ENCODE results near the gene BOC. TPM values are rescaled to one million over a fixed set of nuclear protein-coding genes. Genes with fewer than 3 reads are reported as not detected.

Gene BOC
- total and polyA plus RNA-seq, 2 donors (not counting 3 experiments of a cell fraction or from before 2014, with no cell fraction given) = 0.07 TPM; not detected in 1

- no peak for TF ChIP-seq MAX (IDR thresholded peaks at IDR 0.05; ENCODE audit: insufficient read depth, insufficient read length)
- no peak for TF ChIP-seq FOS (IDR thresholded peaks at IDR 0.05; ENCODE audit: borderline replicate concordance, insufficient read depth, low read length)
- TF ChIP-seq GATA2 (IDR thresholded peaks at IDR 0.05; ENCODE audit: insufficient read depth, insufficient read length, low read depth, low read length) = no peak
- TF ChIP-seq MYC (IDR thresholded peaks at IDR 0.05; ENCODE audit: low read depth, low read length) = no peak
- TF ChIP-seq CTCF (IDR thresholded peaks at IDR 0.05; ENCODE audit: extremely low read depth in 1 of 2, insufficient read depth in 1 of 2, low read depth in 1 of 2, low read length in 2 of 2) = no peak
- TF ChIP-seq EZH2 (IDR thresholded peaks at IDR 0.05; ENCODE audit: borderline replicate concordance, low read depth, low read length, severe bottlenecking) = no peak
- no peak for TF ChIP-seq POLR2AphosphoS5 (IDR thresholded peaks at IDR 0.05; ENCODE audit: insufficient read depth, low read depth, low read length)
- TF ChIP-seq JUN (IDR thresholded peaks at IDR 0.05; ENCODE audit: borderline replicate concordance, insufficient read depth, insufficient read length, low read depth) = no peak
- no peak for TF ChIP-seq POLR2A (IDR thresholded peaks at IDR 0.05; ENCODE audit: low read depth, low read length)
- POLR2A ChIA-PET = no interaction called here
- intact Hi-C loops (cut with micrococcal nuclease) = no loop called here
These were observed 38.3 kb upstream of the BOC start for GRCh38 chr3:113173102-113173501.

More at GRCh38 chr3:113173102-113173501, 38.3 kb upstream of the BOC start:
- Histone ChIP-seq H3K9me3 (replicated peaks; ENCODE audit: control insufficient read depth, insufficient read depth, low read length) (no peaks in the 10 kb centered on the region), H3K27me3 (ENCODE audit: control insufficient read depth in 2 of 2, insufficient read depth in 2 of 2, low read length in 2 of 2) (peaks cover 0 to under 1% of the 10 kb centered on the region in 2 experiments), H3K4me2 (ENCODE audit: insufficient read depth, low read length) (no peak overlapping the region), H3K79me2 (ENCODE audit: control insufficient read depth, insufficient read depth, low read length) (no peaks in the 10 kb centered on the region), H3K36me3 (ENCODE audit: control insufficient read depth in 2 of 2, extremely low read depth in 1 of 2, insufficient read depth in 2 of 2, low read length in 2 of 2) (no peaks in the 10 kb centered on the region), H3K9me1 (replicated peaks; ENCODE audit: control insufficient read depth, extremely low read depth, insufficient read depth, low read length) (no peaks in the 10 kb centered on the region), H3K9ac (replicated peaks; ENCODE audit: extremely low read depth, insufficient read depth, low read length) (no peak overlapping the region), H4K20me1 (replicated peaks; ENCODE audit: control insufficient read depth, extremely low read depth, insufficient read depth, low read length) (no peaks in the 10 kb centered on the region), H2AFZ (ENCODE audit: low read depth, low read length) (no peak overlapping the region), H3K4me3 (replicated peaks in 1 of 3; ENCODE audit: insufficient read depth in 1 of 3, low read depth in 1 of 3, low read length in 3 of 3) (no peak overlapping the region), H3K27ac (ENCODE audit: insufficient read depth, low read depth, low read length) (no peak overlapping the region), H3K4me1 (ENCODE audit: control insufficient read depth, extremely low read depth, insufficient read depth, low read length) (no peaks in the 10 kb centered on the region)
- dilution Hi-C loops (cut with MboI; ENCODE audit: extremely low pct_ligation_motif_present, low sequenced_read_pairs) = no loop called here
- FAIRE-seq = no peak
- BruUV-seq (replicated peaks) = no TSS peak
- no peak for DNase-seq (ENCODE audit: low read depth, low spot score)
- CTCF ChIA-PET = no interaction called here

All from endothelial cell of umbilical vein (primary cell).